Measurements from ENCODE around the gene AAR2. TPM values are rescaled to one million over a fixed set of nuclear protein-coding genes. Genes with fewer than 3 reads are reported as not detected.

The AAR2 gene
- total RNA-seq, 1 donor from 2014 or later: 32.6 TPM

- no peak for DNase-seq (ENCODE audit: low read depth, low spot score)
These were observed 19.1 kb upstream of the AAR2 start for GRCh38 chr20:36217226-36217625.

DNA sequence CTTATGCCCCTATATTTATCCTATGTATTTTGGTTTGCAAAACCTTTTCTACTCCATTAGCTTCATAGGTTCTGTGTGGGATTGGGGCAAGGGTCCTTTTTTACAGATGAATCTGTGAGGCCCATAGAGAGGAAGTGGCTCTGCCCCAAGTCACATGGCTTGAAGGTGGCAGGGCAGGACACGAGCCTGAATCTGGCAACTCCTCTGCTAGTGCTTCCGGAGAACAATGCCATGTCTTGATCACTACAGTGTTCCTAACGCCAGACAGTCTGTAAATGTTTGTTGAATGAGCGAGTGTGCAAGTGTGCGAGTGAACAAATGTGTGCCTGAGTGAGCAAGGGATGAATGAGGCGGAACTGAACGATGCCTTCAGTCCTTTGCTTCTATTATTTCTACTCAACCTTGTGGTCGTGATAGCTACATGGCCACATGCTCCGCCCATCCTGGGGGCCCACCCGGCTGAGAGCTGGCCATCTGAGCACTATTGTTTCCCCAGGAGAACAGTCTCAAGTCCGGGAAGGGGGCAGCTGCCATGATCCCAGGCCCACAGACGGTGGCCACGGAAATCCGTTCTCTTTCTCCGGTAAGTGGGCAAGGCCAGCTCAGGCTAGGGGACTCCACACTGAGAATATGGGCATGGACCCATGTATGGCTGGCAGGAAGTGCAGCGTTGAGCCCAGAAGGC lies 17.8 kb upstream of the AAR2 start:
- no peak for DNase-seq (ENCODE audit: low read depth, low spot score)

DNA sequence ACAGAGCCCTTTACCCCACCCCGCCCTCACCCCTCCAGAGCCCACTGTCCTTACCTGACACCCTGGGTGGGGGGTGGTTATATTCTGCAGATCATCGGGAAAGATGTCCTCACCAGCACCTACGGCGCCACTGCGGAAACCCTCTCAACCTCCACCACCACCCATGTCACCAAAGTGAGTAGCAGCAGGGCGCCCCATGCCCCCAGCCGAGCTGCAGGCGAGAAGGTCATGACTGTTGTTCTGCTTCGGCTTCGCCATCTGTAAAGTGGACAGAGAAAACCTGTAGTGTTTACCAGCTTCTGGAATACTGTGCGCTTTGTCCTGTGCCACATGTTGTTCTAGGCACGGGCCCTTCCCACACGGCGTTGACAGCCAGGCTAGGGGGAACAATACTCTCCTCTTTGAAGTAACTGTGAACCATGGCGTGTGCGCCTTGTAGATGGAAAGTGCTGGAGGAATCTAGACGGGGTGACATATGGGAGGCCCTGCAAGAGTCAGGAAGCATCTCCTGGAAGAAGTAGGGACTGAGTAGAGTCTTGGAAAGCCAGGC lies 16.5 kb upstream of the AAR2 start:
- DNase-seq (ENCODE audit: low read depth, low spot score): no peak

- no peak for DNase-seq (ENCODE audit: low read depth, low spot score)
These were observed 10.6 kb upstream of the AAR2 start for GRCh38 chr20:36225666-36226065.

- no peak for DNase-seq (ENCODE audit: low read depth, low spot score)
These were observed 7.5 kb upstream of the AAR2 start for GRCh38 chr20:36228770-36229169.

- DNase-seq (ENCODE audit: low read depth, low spot score): no peak
These were observed 6.3 kb upstream of the AAR2 start for GRCh38 chr20:36230019-36230418.

DNA sequence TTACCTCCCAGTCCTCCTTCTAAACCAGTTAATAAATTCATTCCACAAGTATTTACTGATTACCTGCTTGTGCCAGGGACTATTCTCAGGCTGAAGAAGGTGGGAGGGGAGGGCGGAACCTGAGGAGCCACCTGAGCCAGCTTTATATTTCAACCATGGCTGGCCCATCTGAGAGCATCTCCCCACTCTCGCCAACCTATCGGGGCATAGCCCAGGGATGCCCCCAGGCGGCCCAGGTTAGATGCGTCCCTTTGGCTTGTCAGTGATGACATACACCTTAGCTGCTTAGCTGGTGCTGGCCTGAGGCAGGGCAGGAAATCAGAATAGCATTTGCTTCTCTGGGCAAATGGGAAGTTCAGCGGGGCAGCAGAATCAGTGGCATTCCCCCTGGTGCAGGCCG lies 4.9 kb upstream of the AAR2 start:
- no peak for DNase-seq (ENCODE audit: low read depth, low spot score)

GRCh38 chr20:36234771-36235320 lies 1.4 kb upstream of the AAR2 start:
- no peak for DNase-seq (ENCODE audit: low read depth, low spot score)

DNA sequence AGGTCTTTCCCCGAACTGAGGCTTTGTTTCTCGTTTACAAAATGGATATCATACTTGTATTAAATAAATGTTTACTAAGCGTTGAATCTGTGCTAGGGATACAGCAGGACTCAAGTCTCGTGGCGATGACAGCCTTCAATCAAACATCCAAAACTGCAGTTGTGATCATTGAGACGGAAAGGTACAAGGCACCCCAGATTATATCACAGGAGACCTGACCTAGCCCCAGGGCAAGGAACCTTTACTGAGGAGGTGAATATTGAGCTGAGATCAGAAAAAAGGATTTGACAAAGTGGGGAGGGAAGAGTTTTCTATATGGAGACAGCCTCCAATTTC lies 476 bp downstream of the AAR2 start:
- no peak for DNase-seq (ENCODE audit: low read depth, low spot score)

- DNase-seq (ENCODE audit: low read depth, low spot score): no peak
These were observed 1.2 kb downstream of the AAR2 start for GRCh38 chr20:36237477-36237876.

- no peak for DNase-seq (ENCODE audit: low read depth, low spot score)
These were observed 1.9 kb downstream of the AAR2 start for GRCh38 chr20:36238153-36238552.

DNA sequence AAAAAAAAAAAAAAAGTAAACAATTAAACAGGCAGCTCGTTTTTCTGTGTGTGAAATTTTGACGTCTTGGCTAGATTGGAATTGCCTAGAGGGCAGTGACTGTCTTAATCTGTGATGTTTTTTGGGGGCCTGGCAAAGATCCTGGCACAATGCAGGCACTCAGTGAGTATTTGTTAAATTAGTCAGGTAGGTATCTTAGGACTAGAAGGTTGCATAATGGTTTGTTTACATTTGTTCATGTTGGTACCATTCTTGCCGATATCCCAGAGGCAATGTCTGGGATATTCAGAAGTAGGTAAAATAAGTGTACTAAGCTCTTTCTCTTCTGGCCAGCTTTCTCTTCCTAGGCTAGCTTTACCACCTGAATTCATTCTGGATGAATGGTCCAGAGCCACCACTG lies 2.5 kb downstream of the AAR2 start:
- DNase-seq (ENCODE audit: low read depth, low spot score): no peak

DNA sequence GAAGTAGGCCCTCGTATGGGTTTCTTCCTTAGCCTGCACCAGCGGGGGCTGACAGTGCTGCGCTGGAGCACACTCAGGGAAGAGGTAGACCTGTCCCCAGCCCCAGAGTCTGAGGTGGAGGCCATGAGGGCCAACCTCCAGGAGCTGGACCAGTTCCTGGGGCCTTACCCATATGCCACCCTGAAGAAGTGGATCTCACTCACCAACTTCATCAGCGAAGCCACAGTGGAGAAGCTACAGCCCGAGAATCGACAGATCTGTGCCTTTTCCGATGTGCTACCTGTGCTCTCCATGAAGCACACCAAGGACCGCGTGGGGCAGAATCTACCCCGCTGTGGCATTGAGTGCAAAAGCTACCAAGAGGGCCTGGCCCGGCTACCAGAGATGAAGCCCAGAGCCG lies 3.8 kb downstream of the AAR2 start:
- no peak for DNase-seq (ENCODE audit: low read depth, low spot score)

- no peak for DNase-seq (ENCODE audit: low read depth, low spot score)
These were observed 5.4 kb downstream of the AAR2 start for GRCh38 chr20:36241678-36242077.

DNA sequence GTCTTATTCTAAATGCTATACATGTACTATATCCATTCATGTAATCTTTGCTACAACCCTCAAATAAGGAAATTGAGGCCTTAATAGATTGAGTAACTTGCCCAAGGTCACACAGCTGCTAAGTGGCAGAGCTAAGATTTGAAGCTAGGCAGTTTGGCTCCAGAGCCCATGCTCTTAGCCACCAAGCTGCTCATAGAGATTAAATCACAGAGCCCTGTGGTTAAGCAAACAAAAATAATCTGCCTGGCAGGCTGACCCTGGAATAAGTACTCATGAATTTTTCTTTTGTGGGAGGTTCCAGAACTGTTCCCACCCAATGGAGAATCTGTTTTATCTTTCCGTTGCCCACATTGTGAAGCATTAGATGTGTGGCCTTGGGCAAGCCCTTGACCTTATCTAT lies 7.4 kb downstream of the AAR2 start:
- DNase-seq (ENCODE audit: low read depth, low spot score): no peak

GRCh38 chr20:36246401-36246800 lies 10.1 kb downstream of the AAR2 start:
- no peak for DNase-seq (ENCODE audit: low read depth, low spot score)

- DNase-seq (ENCODE audit: low read depth, low spot score): no peak
These were observed 12.6 kb downstream of the AAR2 start for GRCh38 chr20:36248836-36249235.

DNA sequence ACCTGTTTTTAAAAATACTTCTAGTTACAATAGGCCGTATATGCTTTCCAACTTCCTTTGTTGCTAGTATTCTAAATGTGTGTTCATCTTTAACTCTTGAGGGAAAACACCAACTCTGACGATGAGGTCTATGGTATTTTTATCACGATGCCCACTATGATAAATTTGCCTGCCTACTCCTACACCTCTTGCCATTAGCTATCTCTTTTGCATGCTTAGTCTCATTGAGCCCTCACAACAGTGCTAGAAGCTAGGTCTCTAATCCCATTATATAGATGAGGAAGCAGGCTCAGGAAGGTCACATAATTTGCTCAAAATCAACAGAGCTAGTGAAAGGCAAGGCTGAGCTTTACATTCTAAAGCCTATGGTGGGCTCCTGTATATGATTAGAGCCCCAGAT lies 13.2 kb downstream of the AAR2 start:
- no peak for DNase-seq (ENCODE audit: low read depth, low spot score)

GRCh38 chr20:36251426-36251825 lies 15.1 kb downstream of the AAR2 start:
- no peak for DNase-seq (ENCODE audit: low read depth, low spot score)

GRCh38 chr20:36252511-36252910 lies 16.2 kb downstream of the AAR2 start:
- no peak for DNase-seq (ENCODE audit: low read depth, low spot score)

DNA sequence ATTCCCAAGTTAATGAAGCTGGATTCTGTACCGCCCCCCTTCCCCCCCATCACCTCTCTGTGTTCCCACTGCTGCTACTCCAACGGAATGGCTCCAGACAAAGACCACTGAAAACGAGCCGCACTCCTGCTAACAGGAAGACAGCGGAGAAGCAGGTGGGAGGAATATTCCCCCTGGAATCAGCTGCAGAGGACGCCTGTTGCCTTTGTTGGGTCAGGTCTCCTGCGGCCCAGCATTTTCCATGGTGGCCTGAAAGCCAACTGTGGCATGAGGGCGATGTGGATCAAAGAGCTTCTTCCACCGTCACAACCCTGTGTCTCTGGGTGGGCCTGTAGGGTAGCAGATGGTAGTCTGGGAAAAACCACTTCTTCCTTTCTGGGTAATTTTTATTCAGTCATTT lies 16.8 kb downstream of the AAR2 start:
- DNase-seq (ENCODE audit: low read depth, low spot score): no peak

- no peak for DNase-seq (ENCODE audit: low read depth, low spot score)
These were observed 17.8 kb downstream of the AAR2 start for GRCh38 chr20:36254076-36254475.

- DNase-seq (ENCODE audit: low read depth, low spot score): no peak
These were observed 19.2 kb downstream of the AAR2 start for GRCh38 chr20:36255445-36255844.

Measured in pulmonary artery endothelial cell (primary cell).